A549 (cell line): ENCODE measurements around the gene MAGI2.
"Not testable (repeated sequence)": the region's sequence is repeated elsewhere in the genome, so short reads cannot be mapped to it uniquely, and the experiment has no call there.

Experiments used
- EHMT2 ChIP-seq: fragments of 200-600 bp; sonication (generic); IDR thresholded peaks from 2 replicates; pipeline ENCODE4 v1.6.1; 2016; ENCODE audit warnings: antibody characterized with exemption, low read depth, mild to moderate bottlenecking, moderate library complexity
- EP300 ChIP-seq, 2 experiments: fragments of >200 bp; sonication (Bioruptor Twin); formaldehyde crosslinking; IDR thresholded peaks; 2 replicates in 1 of 2; 3 replicates in 1 of 2; pipeline ENCODE4 v1.6.1; 2016 to 2017
- MAFK ChIP-seq: fragments of 450-650 bp; IDR thresholded peaks from 2 replicates; pipeline ENCODE4 v1.6.1; 2014; ENCODE audit not compliant: partially characterized antibody

- TF ChIP-seq MAFK; EP300 (IDR thresholded peaks at IDR 0.05); EHMT2: not testable (repeated sequence)
Measured at GRCh38 chr7:78240179-78240578, 1213.3 kb downstream of the MAGI2 start.
